H9 (cell line): Measurements from ENCODE around the gene TEAD2. TPM values are rescaled to one million over a fixed set of nuclear protein-coding genes. Genes with fewer than 3 reads are reported as not detected.

ENCODE experiments used
- DNase-seq: peaks from one replicate; pipeline ENCODE4 v3.0.0-alpha.2; 2017
- H2AFZ ChIP-seq: one replicate; pipeline ENCODE4 v1.6.1; 2013; ENCODE audit warnings: mild to moderate bottlenecking, low read length, control low read depth, moderate library complexity
- H2AK5ac ChIP-seq: 2 replicates; pipeline ENCODE4 v1.6.1; 2013; ENCODE audit warnings: low read length, control low read depth, mixed read lengths; ENCODE audit not compliant: insufficient read length
- H2BK120ac ChIP-seq: one replicate; pipeline ENCODE4 v1.6.1; 2013; ENCODE audit warnings: low read depth, mild to moderate bottlenecking, low read length, control low read depth, inconsistent platforms; ENCODE audit not compliant: poor library complexity, severe bottlenecking
- H2BK12ac ChIP-seq: 2 replicates; pipeline ENCODE4 v1.6.1; 2013; ENCODE audit warnings: low read length, control low read depth, mixed read lengths, low read depth; ENCODE audit not compliant: insufficient read length
- H2BK15ac ChIP-seq: 2 replicates; pipeline ENCODE4 v1.6.1; 2013; ENCODE audit warnings: low read depth, low read length, control low read depth
- H2BK20ac ChIP-seq: one replicate; pipeline ENCODE4 v1.6.1; 2013; ENCODE audit warnings: low read depth, mild to moderate bottlenecking, low read length, control low read depth, inconsistent platforms; ENCODE audit not compliant: poor library complexity, severe bottlenecking
- H2BK5ac ChIP-seq: 2 replicates; pipeline ENCODE4 v1.6.1; 2013; ENCODE audit warnings: low read length, control low read depth, mixed read lengths; ENCODE audit not compliant: insufficient read length
- H3K14ac ChIP-seq: 2 replicates; pipeline ENCODE4 v1.6.1; 2013; ENCODE audit warnings: low read length, control low read depth; ENCODE audit not compliant: insufficient read depth
- H3K18ac ChIP-seq: 2 replicates; pipeline ENCODE4 v1.6.1; 2013; ENCODE audit warnings: low read depth, mild to moderate bottlenecking, mixed read lengths, low read length, control low read depth; ENCODE audit not compliant: insufficient read length
- H3K23ac ChIP-seq: 2 replicates; pipeline ENCODE4 v1.6.1; 2013; ENCODE audit warnings: low read length, control low read depth, mixed read lengths, low read depth; ENCODE audit not compliant: insufficient read length
- H3K23me2 ChIP-seq: 2 replicates; pipeline ENCODE4 v1.6.1; 2013; ENCODE audit warnings: low read depth, mild to moderate bottlenecking, mixed read lengths, low read length, control low read depth; ENCODE audit not compliant: insufficient read length, poor library complexity, severe bottlenecking
- H3K27ac ChIP-seq: 2 replicates; pipeline ENCODE4 v1.5.1; 2013; ENCODE audit warnings: low read length, control low read depth, mixed read lengths, low read depth; ENCODE audit not compliant: insufficient read length
- H3K27me3 ChIP-seq: 2 replicates; pipeline ENCODE4 v1.6.1; 2013; ENCODE audit warnings: low read length, control low read depth, inconsistent platforms; ENCODE audit not compliant: insufficient read depth
- H3K4ac ChIP-seq: 2 replicates; pipeline ENCODE4 v1.6.1; 2013; ENCODE audit warnings: low read depth, mild to moderate bottlenecking, control low read depth, inconsistent platforms, low read length, moderate library complexity
- H3K4me1 ChIP-seq: 2 replicates; pipeline ENCODE4 v1.6.1; 2013; ENCODE audit warnings: low read length, control low read depth, inconsistent platforms; ENCODE audit not compliant: insufficient read depth
- H3K4me2 ChIP-seq: 2 replicates; pipeline ENCODE4 v1.6.1; 2013; ENCODE audit warnings: low read length, control low read depth, mixed read lengths; ENCODE audit not compliant: insufficient read length, insufficient read depth
- H3K56ac ChIP-seq: 2 replicates; pipeline ENCODE4 v1.6.1; 2013; ENCODE audit warnings: low read depth, mild to moderate bottlenecking, mixed read lengths, low read length, control low read depth; ENCODE audit not compliant: insufficient read length
- H3K79me1 ChIP-seq: 2 replicates; pipeline ENCODE4 v1.6.1; 2013; ENCODE audit warnings: low read depth, mild to moderate bottlenecking, moderate library complexity, low read length, control low read depth, inconsistent platforms; ENCODE audit not compliant: insufficient read depth, poor library complexity, severe bottlenecking
- H3K79me2 ChIP-seq: 2 replicates; pipeline ENCODE4 v1.6.1; 2013; ENCODE audit warnings: low read length, control low read depth, inconsistent platforms; ENCODE audit not compliant: insufficient read depth
- H3K9ac ChIP-seq: 2 replicates; pipeline ENCODE4 v1.6.1; 2013; ENCODE audit warnings: low read length, control low read depth, mixed read lengths; ENCODE audit not compliant: insufficient read length; ENCODE audit errors: extremely low read depth
- H3K9me3 ChIP-seq: one replicate; pipeline ENCODE4 v1.6.1; 2013; ENCODE audit warnings: low read depth, low read length, inconsistent platforms; ENCODE audit not compliant: control insufficient read depth
- H3T11ph ChIP-seq: one replicate; pipeline ENCODE4 v1.6.1; 2013; ENCODE audit warnings: mild to moderate bottlenecking, low read length, control low read depth, inconsistent platforms
- H4K20me1 ChIP-seq: one replicate; pipeline ENCODE4 v1.6.1; 2013; ENCODE audit not compliant: control insufficient read depth, insufficient read length, insufficient read depth
- H4K5ac ChIP-seq: 2 replicates; pipeline ENCODE4 v1.6.1; 2013; ENCODE audit warnings: low read depth, mild to moderate bottlenecking, mixed read lengths, low read length, control low read depth; ENCODE audit not compliant: insufficient read length
- H4K8ac ChIP-seq: replicated peaks from 2 replicates; pipeline ENCODE4 v1.6.1; 2013; ENCODE audit warnings: low read length, control low read depth, mixed read lengths, low read depth; ENCODE audit not compliant: insufficient read length
- H4K91ac ChIP-seq: 2 replicates; pipeline ENCODE4 v1.6.1; 2013; ENCODE audit warnings: low read depth, mild to moderate bottlenecking, moderate library complexity, mixed read lengths, low read length, control low read depth; ENCODE audit not compliant: insufficient read length
- H3K27ac Mint-ChIP-seq, 3 experiments: 2 replicates in 2 of 3; 3 replicates in 1 of 3; pipeline ENCODE4 v1.8.0; 2020 to 2021; ENCODE audit warnings: mixed read lengths in 3 of 3, mild to moderate bottlenecking in 1 of 3, moderate library complexity in 1 of 3
- H3K27me3 Mint-ChIP-seq: 2 replicates; pipeline ENCODE4 v1.8.0; 2021; ENCODE audit warnings: low read depth, mild to moderate bottlenecking, moderate library complexity, mixed read lengths
- H3K36me3 Mint-ChIP-seq, 3 experiments: 2 replicates in 2 of 3; 3 replicates in 1 of 3; pipeline ENCODE4 v1.8.0; 2020 to 2021; ENCODE audit warnings: low read depth in 3 of 3, mixed read lengths in 3 of 3; ENCODE audit not compliant: insufficient read depth in 1 of 3
- H3K4me1 Mint-ChIP-seq, 2 experiments: 2 replicates each; pipeline ENCODE4 v1.8.0; 2020; ENCODE audit warnings: mixed read lengths in 2 of 2
- H3K4me3 Mint-ChIP-seq, 2 experiments: 2 replicates in 1 of 2; 3 replicates in 1 of 2; pipeline ENCODE4 v1.8.0; 2020 to 2021; ENCODE audit warnings: mild to moderate bottlenecking in 2 of 2, mixed read lengths in 2 of 2, moderate library complexity in 1 of 2
- H3K9me3 Mint-ChIP-seq, 2 experiments: 2 replicates in 1 of 2; 3 replicates in 1 of 2; pipeline ENCODE4 v1.8.0; 2020; ENCODE audit warnings: mild to moderate bottlenecking in 2 of 2, mixed read lengths in 2 of 2, moderate library complexity in 1 of 2
- WGBS: extraction: QIAGEN DNeasy Blood & Tissue Kit; methylation state at CpG from one replicate; pipeline ENCODE4 v1.1.7; 2013; ENCODE audit warnings: missing lambda C conversion rate, low lambda C conversion rate, mixed read lengths; ENCODE audit not compliant: insufficient read length; ENCODE audit errors: extremely low coverage; 5-methylcytosine and 5-hydroxymethylcytosine counted together
- total RNA-seq: library from RNA; stranded (reverse); gene quantifications from 2 replicates; pipeline ENCODE4 v1.2.1, GENCODE V29; 2021
- TF ChIP-seq, protein P1 (sequence below): fragments of 200-600 bp; sonication (generic); conservative IDR thresholded peaks from 3 replicates; pipeline ENCODE4 v1.8.0; 2021; ENCODE audit warnings: antibody characterized with exemption, mild to moderate bottlenecking

Gene TEAD2
- total RNA-seq, 1 experiment from 2014 or later: 126 TPM

- Histone ChIP-seq H2BK20ac (no peak overlapping the region), H2BK15ac (no peak overlapping the region), H3K23me2 (no peaks in the 10 kb centered on the region), H3K23ac (no peak overlapping the region), H4K8ac (no peak overlapping the region), H3T11ph (no peak overlapping the region), H4K91ac (no peak overlapping the region), H3K4me1 (no peaks in the 10 kb centered on the region), H4K20me1 (no peaks in the 10 kb centered on the region), H3K18ac (no peak overlapping the region), H3K4ac (no peak overlapping the region), H3K27ac (no peak overlapping the region), H2BK5ac (no peak overlapping the region), H3K4me2 (no peak overlapping the region), H3K56ac (no peak overlapping the region), H3K14ac (no peak overlapping the region), H3K27me3 (no peaks in the 10 kb centered on the region), H3K79me1 (no peaks in the 10 kb centered on the region), H2BK12ac (no peak overlapping the region), H2BK120ac (no peak overlapping the region), H3K9me3 (no peaks in the 10 kb centered on the region), H3K79me2 (no peaks in the 10 kb centered on the region), H3K9ac (no peak overlapping the region), H2AFZ (no peak overlapping the region), H2AK5ac (no peak overlapping the region), H4K5ac (no peak overlapping the region)
- Mint-ChIP-seq H3K27me3 (peaks cover 5% of the 10 kb centered on the region), H3K9me3 (peaks cover 8 to 15% of the 10 kb centered on the region in 2 experiments), H3K36me3 (peaks cover 2 to 6% (median 3%) of the 10 kb centered on the region in 3 experiments; a peak in 4 of 7 replicates), H3K4me1 (peaks cover 0 to 3% of the 10 kb centered on the region in 2 experiments; a peak in 2 of 4 replicates), H3K27ac (no peak overlapping the region), H3K4me3 (no peak overlapping the region; a peak in 1 of 5 replicates)
- no peak for DNase-seq
- WGBS: no CpG with 5 or more reads among the region's 5 CpGs
- TF ChIP-seq, protein P1, sequence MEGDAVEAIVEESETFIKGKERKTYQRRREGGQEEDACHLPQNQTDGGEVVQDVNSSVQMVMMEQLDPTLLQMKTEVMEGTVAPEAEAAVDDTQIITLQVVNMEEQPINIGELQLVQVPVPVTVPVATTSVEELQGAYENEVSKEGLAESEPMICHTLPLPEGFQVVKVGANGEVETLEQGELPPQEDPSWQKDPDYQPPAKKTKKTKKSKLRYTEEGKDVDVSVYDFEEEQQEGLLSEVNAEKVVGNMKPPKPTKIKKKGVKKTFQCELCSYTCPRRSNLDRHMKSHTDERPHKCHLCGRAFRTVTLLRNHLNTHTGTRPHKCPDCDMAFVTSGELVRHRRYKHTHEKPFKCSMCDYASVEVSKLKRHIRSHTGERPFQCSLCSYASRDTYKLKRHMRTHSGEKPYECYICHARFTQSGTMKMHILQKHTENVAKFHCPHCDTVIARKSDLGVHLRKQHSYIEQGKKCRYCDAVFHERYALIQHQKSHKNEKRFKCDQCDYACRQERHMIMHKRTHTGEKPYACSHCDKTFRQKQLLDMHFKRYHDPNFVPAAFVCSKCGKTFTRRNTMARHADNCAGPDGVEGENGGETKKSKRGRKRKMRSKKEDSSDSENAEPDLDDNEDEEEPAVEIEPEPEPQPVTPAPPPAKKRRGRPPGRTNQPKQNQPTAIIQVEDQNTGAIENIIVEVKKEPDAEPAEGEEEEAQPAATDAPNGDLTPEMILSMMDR: no peak
Observed at GRCh38 chr19:49382639-49383038, 20.4 kb upstream of the TEAD2 start.
